Adrenal gland (tissue), 12 donors: ENCODE data around the gene DUSP11. TPM values are rescaled to one million over a fixed set of nuclear protein-coding genes. Genes with fewer than 3 reads are reported as not detected.
"Not testable (repeated sequence)": the region's sequence is repeated elsewhere in the genome, so short reads cannot be mapped to it uniquely, and the experiment has no call there.

Source experiments
- DNase-seq, 7 donors: peaks; one replicate each; pipeline ENCODE4 v3.0.0-alpha.2; 2019 to 2020
- H3K27ac ChIP-seq, 5 donors: fragments of 200-600 bp; sonication (generic) in 4 of 5; 1 replicate in 3 of 5; 2 replicates in 2 of 5; pipeline versions ENCODE4 v1.5.1 to v1.8.0; 2016 to 2020; ENCODE audit warnings: mild to moderate bottlenecking in 1 of 5
- H3K27me3 ChIP-seq: fragments of 200-600 bp; 2 replicates; pipeline ENCODE4 v1.8.0; 2021
- H3K36me3 ChIP-seq, 2 donors: fragments of 200-600 bp; replicated peaks in 1 of 2; 1 replicate in 1 of 2; 2 replicates in 1 of 2; pipeline versions ENCODE4 v1.5.1 to v1.8.0; 2018 to 2022
- H3K4me1 ChIP-seq, 2 donors: fragments of 200-600 bp; replicated peaks in 1 of 2; 1 replicate in 1 of 2; 2 replicates in 1 of 2; pipeline versions ENCODE4 v1.5.1 to v1.8.0; 2018 to 2021
- H3K4me3 ChIP-seq, 4 donors: fragments of 200-600 bp; sonication (generic) in 3 of 4; one replicate each; pipeline ENCODE4 v1.5.1; 2016 to 2018
- H3K9me3 ChIP-seq, 3 donors: fragments of 200-600 bp; sonication (generic) in 1 of 3; replicated peaks in 1 of 3; 1 replicate in 2 of 3; 2 replicates in 1 of 3; pipeline versions ENCODE4 v1.5.1 to v1.8.0; 2016 to 2021
- CTCF ChIP-seq, 6 experiments: fragments of 450-650 bp in 4 of 6; fragments of 200-600 bp in 2 of 6; sonication (generic) in 1 of 6; IDR thresholded peaks; 1 replicate in 5 of 6; 2 replicates in 1 of 6; pipeline versions ENCODE4 v1.5.1 to v1.8.0; 2016 to 2021; ENCODE audit warnings: antibody characterized with exemption in 6 of 6, mild to moderate bottlenecking in 2 of 6, moderate library complexity in 1 of 6
- POLR2A ChIP-seq, 2 donors: fragments of 450-650 bp; IDR thresholded peaks; one replicate each; pipeline ENCODE4 v1.6.1; 2017; ENCODE audit warnings: antibody characterized with exemption in 2 of 2, mild to moderate bottlenecking in 2 of 2, moderate library complexity in 1 of 2
- WGBS, 4 donors: extraction: QIAGEN DNeasy Blood & Tissue Kit in 2 of 4; methylation state at CpG; one replicate each; pipeline versions ENCODE4 v1.1.5 to v1.1.7; 2013 to 2017; 5-methylcytosine and 5-hydroxymethylcytosine counted together
- intact Hi-C, 2 donors: fragments of 100-400 bp; cut with DNase I; formaldehyde crosslinking; loops; one replicate each; pipeline versions ENCODE4 v1.14.1 to v1.15.0; 2022 to 2023
- polyA plus RNA-seq, 3 donors: library from polyadenylated mRNA; stranded (reverse); fragments of 200-250 nt in 2 of 3; fragments of 350-450 nt in 1 of 3; fragmentation: Illumina TruSeq in 1 of 3; extraction: RNeasy Lipid Tissue Mini Kit (QIAGEN cat#74804) in 1 of 3; gene quantifications; one replicate each; pipeline ENCODE4 v1.2.3, GENCODE V29; 2013 to 2014
- total RNA-seq, 9 donors: library from RNA; depleted of rRNA in 4 of 9; stranded (reverse); fragments of >200 nt in 4 of 9; fragments of 120-200 nt in 1 of 9; fragmentation: NEBNext Ultra II Directional in 1 of 9; extraction: Animal tissue kit (Norgen Biotek cat#: 25700) in 1 of 9; gene quantifications; one replicate each; pipeline versions ENCODE4 v1.1.0 to v1.2.4, GENCODE V29; 2013 to 2023
- donor health status: healthy with polysubstance abuse.
- donor health status: Bipolar disorder and iron deficiency.
- donor health status: DM: yes; HTN: yes; CAD: no.
- donor health status: DM: no; HTN: no; CAD: no.
- donor health status: DM: no; HTN: no; CAD: no.
- donor health status: DM: yes; HTN: yes; CAD: no.

Gene DUSP11
- total and polyA plus RNA-seq, 12 donors: 11.3 to 31.8 (median 16.8) TPM

GRCh38 chr2:73764945-73765344, 15.0 kb downstream of the DUSP11 start:
- H3K27ac ChIP-seq: no peak overlapping the region
- H3K4me3 ChIP-seq: no peak overlapping the region
- DNase-seq: no peak
- peaks cover 0 to 4% (median 0%) of the 10 kb centered on the region in 3 donors for H3K9me3 ChIP-seq
- H3K27me3 ChIP-seq: no peaks in the 10 kb centered on the region
- TF ChIP-seq POLR2A (IDR thresholded peaks at IDR 0.05) (no peak), CTCF (IDR thresholded peaks at IDR 0.05) (no peak)
- peaks cover 4 to 8% of the 10 kb centered on the region in 2 donors for H3K4me1 ChIP-seq
- peaks cover 0 to 76% of the 10 kb centered on the region in 2 donors for H3K36me3 ChIP-seq
- intact Hi-C loops: no loop called here
- 93 to 100% (median 96%) methylated on average over 1 of the region's 1 CpG for WGBS, 4 donors

- H3K36me3 ChIP-seq: peaks cover 0 to 62% of the 10 kb centered on the region in 2 donors
- TF ChIP-seq POLR2A (IDR thresholded peaks at IDR 0.05): no peak
- TF ChIP-seq CTCF (IDR thresholded peaks at IDR 0.05): no peak
- peaks cover 17 to 19% of the 10 kb centered on the region in 2 donors for H3K4me1 ChIP-seq
- DNase-seq: no peak
- intact Hi-C loops: no loop called here
- WGBS, 4 donors: 77 to 100% (median 100%) methylated on average over 1 of the region's 1 CpG
- no peak overlapping the region for H3K27ac ChIP-seq
- H3K9me3 ChIP-seq: no peaks in the 10 kb centered on the region
- H3K27me3 ChIP-seq: no peaks in the 10 kb centered on the region
- no peak overlapping the region for H3K4me3 ChIP-seq
Measured at GRCh38 chr2:73762571-73762970, 17.3 kb downstream of the DUSP11 start.

DNA sequence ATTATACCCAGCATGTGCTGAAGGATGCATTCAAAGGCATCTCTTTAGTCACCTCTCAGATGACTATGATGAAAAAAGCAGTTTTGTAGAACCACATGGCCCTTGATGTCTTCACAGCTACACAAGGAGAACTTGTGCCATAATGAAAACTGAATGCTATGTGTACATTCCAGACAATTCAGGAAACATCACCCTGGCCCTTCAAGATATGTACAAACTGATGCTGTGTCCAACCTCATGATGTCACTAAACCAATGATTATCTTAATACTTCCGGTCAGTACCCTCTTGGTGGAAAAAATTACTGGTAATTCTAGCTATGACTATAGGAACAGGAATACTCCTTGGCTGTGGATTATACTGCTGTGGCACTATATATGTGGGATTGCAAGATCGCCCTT, 20.0 kb downstream of the DUSP11 start:
- peaks cover 0 to 44% of the 10 kb centered on the region in 2 donors for H3K36me3 ChIP-seq
- no peak overlapping the region for H3K4me3 ChIP-seq
- H3K27me3 ChIP-seq: no peaks in the 10 kb centered on the region
- peaks cover 17 to 19% of the 10 kb centered on the region in 2 donors for H3K4me1 ChIP-seq
- TF ChIP-seq POLR2A (IDR thresholded peaks at IDR 0.05): no peak
- no peak for TF ChIP-seq CTCF (IDR thresholded peaks at IDR 0.05)
- DNase-seq: no peak
- intact Hi-C loops: no loop called here
- WGBS, 4 donors: 85 to 94% (median 91%) methylated on average over 2 of the region's 2 CpGs
- no peaks in the 10 kb centered on the region for H3K9me3 ChIP-seq
- H3K27ac ChIP-seq: peak overlapping the region in 2 of 5 donors; percentile 12 to 24

DNA sequence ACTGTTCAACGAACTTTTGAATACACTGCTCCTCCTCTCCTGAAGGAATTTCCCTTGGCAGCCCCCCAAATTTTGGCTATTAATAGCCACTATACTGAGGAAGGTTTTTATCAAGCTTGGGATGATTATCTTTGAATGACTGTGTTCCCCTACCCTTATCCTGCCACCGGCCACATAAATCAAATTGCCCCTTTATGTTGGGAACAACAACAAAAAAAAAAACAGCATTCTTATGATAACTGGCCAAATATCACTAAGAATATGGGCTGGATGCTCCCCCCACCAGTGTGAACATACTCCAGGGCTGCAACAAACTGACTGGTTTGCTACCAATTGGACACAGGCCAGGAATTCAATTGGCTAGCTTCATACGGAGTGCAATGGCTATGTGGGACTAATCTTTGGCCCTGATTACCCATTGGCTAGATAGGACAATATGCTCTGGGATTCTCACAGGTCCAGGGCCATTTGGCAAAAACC, 20.6 kb downstream of the DUSP11 start:
- 10 to 31% (median 21%) methylated on average over 3 of the region's 3 CpGs for WGBS, 4 donors
- intact Hi-C loops: no loop called here
- Histone ChIP-seq H3K4me1 (peaks cover 17 to 19% of the 10 kb centered on the region in 2 donors), H3K4me3 (no peak overlapping the region), H3K27ac (peak overlapping the region in 1 of 5 donors; percentile 24), H3K36me3 (peaks cover 0 to 38% of the 10 kb centered on the region in 2 donors), H3K9me3 (no peaks in the 10 kb centered on the region), H3K27me3 (no peaks in the 10 kb centered on the region)
- DNase-seq: peak; percentile 47 to 80 (median 74)
- TF ChIP-seq CTCF (IDR thresholded peaks at IDR 0.05): no peak
- no peak for TF ChIP-seq POLR2A (IDR thresholded peaks at IDR 0.05)

DNA sequence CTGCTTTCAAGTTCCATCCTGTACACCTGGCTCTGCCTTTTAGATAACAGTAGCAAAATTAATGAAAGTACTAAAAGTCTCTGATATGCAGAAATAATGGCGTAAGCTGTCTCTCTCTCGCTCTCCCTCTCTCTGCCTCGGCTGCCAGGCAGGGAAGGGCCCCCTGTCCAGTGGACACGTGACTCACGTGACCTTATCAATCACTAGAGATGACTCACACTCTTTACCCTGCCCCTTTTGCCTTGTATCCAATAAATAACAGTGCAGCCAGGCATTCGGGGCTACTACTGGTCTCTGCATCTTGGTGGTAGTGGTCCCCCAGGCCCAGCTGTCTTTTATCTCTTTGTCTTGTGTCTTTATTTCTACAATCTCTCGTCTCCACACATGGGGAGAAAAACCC, 25.6 kb downstream of the DUSP11 start:
- H3K36me3 ChIP-seq: peaks cover 0 to 13% of the 10 kb centered on the region in 2 donors
- 64 to 73% (median 72%) methylated on average over 7 of the region's 7 CpGs for WGBS, 4 donors
- H3K4me3 ChIP-seq, DNase-seq, H3K27ac ChIP-seq, H3K27me3 ChIP-seq, H3K9me3 ChIP-seq, H3K4me1 ChIP-seq, intact Hi-C loops: not testable (repeated sequence)
